AG10803 (cell line): ENCODE results near the gene MYOM3.
"Not testable (repeated sequence)": the region's sequence is repeated elsewhere in the genome, so short reads cannot be mapped to it uniquely, and the experiment has no call there.

Experiments used
- DNase-seq: peaks from one replicate; pipeline ENCODE4 v3.0.0; 2010; ENCODE audit warnings: low read depth
- H3K4me3 ChIP-seq: 2 replicates; pipeline ENCODE4 v1.5.1; 2011; ENCODE audit warnings: mild to moderate bottlenecking, low read length, control low read depth
- CTCF ChIP-seq: conservative IDR thresholded peaks from 2 replicates; pipeline ENCODE4 v1.5.1; 2011; ENCODE audit warnings: mild to moderate bottlenecking, low read length, control low read depth, inconsistent platforms

Gene MYOM3

GRCh38 chr1:24048205-24048869 lies 63.6 kb downstream of the MYOM3 start:
- no peak overlapping the region for H3K4me3 ChIP-seq
- TF ChIP-seq CTCF: no peak
- no peak for DNase-seq

DNA sequence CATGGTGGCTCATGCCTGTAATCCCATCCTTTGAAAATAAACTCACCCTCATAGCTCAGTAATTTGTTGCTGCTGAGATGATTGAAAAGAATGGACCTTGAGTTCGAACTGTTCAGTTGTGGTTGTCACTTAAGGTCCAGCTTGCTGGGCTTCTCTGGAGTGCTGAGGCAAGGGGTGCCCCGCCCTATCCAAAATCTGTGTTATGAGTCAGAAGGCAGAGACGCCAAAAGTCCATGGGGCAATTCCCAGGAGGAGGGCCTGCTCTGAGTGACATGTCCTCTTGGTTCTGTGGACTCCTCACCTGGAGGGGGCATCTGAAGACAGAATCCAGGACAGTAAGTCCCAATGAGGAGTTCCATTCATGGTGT lies 64.8 kb downstream of the MYOM3 start:
- H3K4me3 ChIP-seq: no peak overlapping the region
- peak; percentile 74 for DNase-seq
- TF ChIP-seq CTCF: 0 out of 2 replicates have a peak, but pooled peaks have one; percentile 8

DNA sequence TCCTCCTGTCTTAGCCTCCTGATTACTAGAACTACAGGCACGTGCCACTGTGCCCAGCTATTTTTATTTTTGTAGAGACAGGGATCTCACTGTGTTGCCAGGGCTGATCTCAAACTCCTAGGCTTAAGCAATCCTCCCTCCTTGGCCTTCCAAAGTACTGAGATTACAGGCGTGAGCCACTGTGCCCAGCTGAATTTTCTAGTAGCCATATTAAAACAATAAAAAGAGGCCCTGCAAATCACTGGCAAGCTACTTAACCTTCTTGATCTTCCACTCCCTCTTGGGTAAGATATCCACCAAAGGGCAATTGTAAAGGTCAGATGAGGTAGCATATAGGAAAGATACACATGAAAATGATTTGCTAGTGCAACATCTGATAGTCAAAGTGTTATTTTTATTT lies 66.2 kb downstream of the MYOM3 start:
- no peak for TF ChIP-seq CTCF
- H3K4me3 ChIP-seq: no peak overlapping the region
- peak; percentile 59 for DNase-seq

GRCh38 chr1:24044672-24045071 lies 67.3 kb downstream of the MYOM3 start:
- DNase-seq, H3K4me3 ChIP-seq: not testable (repeated sequence)

GRCh38 chr1:24043345-24044032 lies 68.4 kb downstream of the MYOM3 start:
- DNase-seq: no peak
- no peak for TF ChIP-seq CTCF
- H3K4me3 ChIP-seq: no peak overlapping the region

DNA sequence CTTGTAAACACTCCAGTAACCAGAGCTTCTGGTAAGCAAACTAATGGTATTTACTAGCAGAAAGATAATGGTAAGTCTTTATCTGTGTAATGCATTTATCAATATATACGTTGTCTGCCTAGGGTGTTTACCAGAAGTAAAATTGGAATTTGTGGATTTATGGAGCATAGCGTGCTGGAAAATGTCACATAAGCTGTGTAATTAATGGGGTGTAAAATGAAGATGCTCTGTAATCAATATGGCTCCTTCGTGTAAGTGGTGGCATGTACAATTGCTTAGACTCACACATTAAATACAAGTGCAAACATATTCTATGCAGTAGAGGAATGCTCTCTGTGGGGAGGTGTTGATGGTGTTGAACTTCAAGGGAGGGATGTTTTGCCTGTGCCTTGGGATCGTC lies 69.6 kb downstream of the MYOM3 start:
- H3K4me3 ChIP-seq: no peak overlapping the region
- no peak for TF ChIP-seq CTCF
- no peak for DNase-seq

GRCh38 chr1:24036088-24036487 lies 75.8 kb downstream of the MYOM3 start:
- DNase-seq: no peak
- TF ChIP-seq CTCF: no peak
- H3K4me3 ChIP-seq: no peak overlapping the region

- no peak overlapping the region for H3K4me3 ChIP-seq
- no peak for TF ChIP-seq CTCF
- no peak for DNase-seq
These were observed 79.0 kb downstream of the MYOM3 start for GRCh38 chr1:24032981-24033380.

- not testable (repeated sequence) for H3K4me3 ChIP-seq
- DNase-seq: peak; percentile 79
These were observed 80.9 kb downstream of the MYOM3 start for GRCh38 chr1:24030976-24031516.
